ENCODE data around the gene C1orf35.

C1orf35 gene

GRCh38 chr1:228093050-228093906, 9.8 kb downstream of the C1orf35 start:
- DNase-seq, result no peak

- DNase-seq, result no peak
Observed at GRCh38 chr1:228092342-228093049, 10.6 kb downstream of the C1orf35 start.

GRCh38 chr1:228091084-228091483, 12.0 kb downstream of the C1orf35 start:
- no peak for DNase-seq

GRCh38 chr1:228090613-228091081, 12.5 kb downstream of the C1orf35 start:
- no peak for DNase-seq

- DNase-seq, result no peak
Observed at GRCh38 chr1:228089519-228090380, 13.4 kb downstream of the C1orf35 start.

- DNase-seq, result no peak
Observed at GRCh38 chr1:228088586-228089498, 14.3 kb downstream of the C1orf35 start.

GRCh38 chr1:228087771-228088251, 15.3 kb downstream of the C1orf35 start:
- DNase-seq, result peak; percentile 39

GRCh38 chr1:228085287-228085951, 17.7 kb downstream of the C1orf35 start:
- DNase-seq, result no peak

- DNase-seq, result no peak
Observed at GRCh38 chr1:228084797-228085196, 18.3 kb downstream of the C1orf35 start.

- DNase-seq, result no peak
Observed at GRCh38 chr1:228084325-228084724, 18.8 kb downstream of the C1orf35 start.

GRCh38 chr1:228083871-228084278, 19.2 kb downstream of the C1orf35 start:
- no peak for DNase-seq

- peak; percentile 51 for DNase-seq
Observed at GRCh38 chr1:228082918-228083870, 19.9 kb downstream of the C1orf35 start.

- peak; percentile 93 for DNase-seq
Observed at GRCh38 chr1:228082214-228082917, 20.8 kb downstream of the C1orf35 start, which contains the start of gene ARF1. Gene ARF1, plus strand, starts transcription at chr1:228082708. Its CDS starts 14,407 bp downstream, at chr1:228097115.

- peak; percentile 37 for DNase-seq
Observed at GRCh38 chr1:228081578-228082213, 21.4 kb downstream of the C1orf35 start.

GRCh38 chr1:228081144-228081543, 22.0 kb downstream of the C1orf35 start:
- DNase-seq, result no peak

- no peak for DNase-seq
Observed at GRCh38 chr1:228079601-228080263, 23.4 kb downstream of the C1orf35 start.

GRCh38 chr1:228079013-228079412, 24.1 kb downstream of the C1orf35 start:
- no peak for DNase-seq

Measured in activated CD4-positive, alpha-beta T cell treated with anti-CD3 and anti-CD28 coated beads for 48 hours (primary cell).